GM12878 (cell line): ENCODE measurements around the gene CERT1. TPM values are rescaled to one million over a fixed set of nuclear protein-coding genes. Genes with fewer than 3 reads are reported as not detected.

Experiments
- ATAC-seq: fragments of 200-7000 bp; cut with Tn5 transposase; 3 replicates; pipeline ENCODE4 v1.9.1; 2020; ENCODE audit warnings: mild to moderate bottlenecking, moderate library complexity
- BruUV-seq: library from RNA; stranded (reverse); fragments of 400-500 nt; replicated peaks from 2 replicates; lab custom pipeline; 2021; lab: Mats Ljungman, UMichigan
- CTCF ChIA-PET: fragments of 300-600 bp; sonication (Branson Sonifier 250); formaldehyde crosslinking; extraction: SDS; loops from one replicate; lab custom pipeline; 2021; ENCODE audit warnings: inconsistent platforms; lab: Yijun Ruan, JAX
- POLR2A ChIA-PET: fragments of 350-600 bp; formaldehyde crosslinking; extraction: SDS; loops from one replicate; lab custom pipeline; 2021; ENCODE audit warnings: inconsistent platforms; lab: Charles Lee
- RAD21 ChIA-PET: fragments of 300-600 bp; sonication (Branson Sonifier 250); formaldehyde crosslinking; loops from one replicate; lab custom pipeline; 2023; ENCODE audit warnings: antibody characterized with exemption; ENCODE audit not compliant: unreplicated experiment; lab: Charles Lee
- SMC1A ChIA-PET: fragments of 300-600 bp; sonication (Branson Sonifier 250); formaldehyde crosslinking; loops from one replicate; lab custom pipeline; 2023; ENCODE audit not compliant: unreplicated experiment, uncharacterized antibody; lab: Charles Lee
- DNase-seq: peaks from one replicate; pipeline ENCODE4 v3.0.0-alpha.2; 2011; ENCODE audit warnings: low read depth, low spot score
- FAIRE-seq: peaks from 3 replicates; lab custom pipeline; 2011; peaks lifted over from hg19 to GRCh38; lab: Jason Lieb, UNC
- H2AFZ ChIP-seq: 2 replicates; pipeline ENCODE4 v1.6.0; 2011; ENCODE audit warnings: low read depth, low read length, control low read depth; ENCODE audit not compliant: control insufficient read depth
- H3K27ac ChIP-seq: 2 replicates; pipeline ENCODE4 v1.5.1; 2011; ENCODE audit warnings: control low read depth; ENCODE audit not compliant: control insufficient read depth, insufficient read depth
- H3K27me3 ChIP-seq, 2 experiments: replicated peaks in 1 of 2; 2 replicates each; pipeline versions ENCODE4 v1.6.0 to v1.6.1; 2011; ENCODE audit warnings: low read length in 1 of 2; ENCODE audit not compliant: control insufficient read depth in 2 of 2, insufficient read depth in 2 of 2
- H3K36me3 ChIP-seq, 2 experiments: 2 replicates each; pipeline ENCODE4 v1.5.1; 2011; ENCODE audit warnings: low read length in 1 of 2; ENCODE audit not compliant: control insufficient read depth in 2 of 2, insufficient read depth in 2 of 2
- H3K4me1 ChIP-seq: 2 replicates; pipeline ENCODE4 v1.6.1; 2011; ENCODE audit warnings: mild to moderate bottlenecking, low read length, moderate library complexity, mixed read lengths; ENCODE audit not compliant: control insufficient read depth, insufficient read depth
- H3K4me2 ChIP-seq: 2 replicates; pipeline ENCODE4 v1.6.0; 2011; ENCODE audit warnings: control low read depth; ENCODE audit not compliant: control insufficient read depth, insufficient read depth
- H3K4me3 ChIP-seq: fragments of 200-600 bp; sonication (generic); 2 replicates; pipeline ENCODE4 v1.5.1; 2016
- H3K79me2 ChIP-seq: 2 replicates; pipeline ENCODE4 v1.6.0; 2011; ENCODE audit warnings: low read length; ENCODE audit not compliant: control insufficient read depth, insufficient read depth
- H3K9ac ChIP-seq: 2 replicates; pipeline ENCODE4 v1.8.0; 2011; ENCODE audit warnings: low read length, control low read depth, mixed read lengths; ENCODE audit not compliant: control insufficient read depth, insufficient read depth
- H3K9me3 ChIP-seq: replicated peaks from 3 replicates; pipeline ENCODE4 v1.5.1; 2011; ENCODE audit warnings: mild to moderate bottlenecking, low read length; ENCODE audit not compliant: control insufficient read depth, insufficient read depth
- H4K20me1 ChIP-seq: 2 replicates; pipeline ENCODE4 v1.6.0; 2011; ENCODE audit not compliant: control insufficient read depth, insufficient read depth
- CBX3 ChIP-seq: fragments of 200-600 bp; sonication (generic); IDR thresholded peaks from 2 replicates; pipeline ENCODE4 v1.6.1; 2016; ENCODE audit warnings: low read depth, borderline replicate concordance
- CREB1 ChIP-seq: IDR thresholded peaks from 2 replicates; pipeline ENCODE4 v1.6.1; 2012; ENCODE audit warnings: low read depth, mild to moderate bottlenecking, inconsistent platforms
- EP300 ChIP-seq, 2 experiments: fragments of 150-350 bp in 1 of 2; IDR thresholded peaks; 2 replicates each; pipeline ENCODE4 v1.6.1; 2011 to 2012; ENCODE audit warnings: low read depth in 2 of 2, low read length in 2 of 2, borderline replicate concordance in 1 of 2, improper control_type of control experiment in 1 of 2, inconsistent platforms in 1 of 2; ENCODE audit not compliant: control insufficient read depth in 1 of 2
- FOXK2 ChIP-seq: fragments of 450-650 bp; IDR thresholded peaks from 2 replicates; pipeline ENCODE4 v1.6.1; 2017; ENCODE audit warnings: mild to moderate bottlenecking, moderate library complexity
- HDAC2 ChIP-seq: fragments of 200-600 bp; sonication (generic); IDR thresholded peaks from 2 replicates; pipeline ENCODE4 v1.6.1; 2017
- MTA3 ChIP-seq: IDR thresholded peaks from 2 replicates; pipeline ENCODE4 v1.6.1; 2012; ENCODE audit warnings: low read length, inconsistent platforms, borderline replicate concordance
- MYB ChIP-seq: fragments of 150-350 bp; IDR thresholded peaks from 2 replicates; pipeline ENCODE4 v1.6.1; 2014; ENCODE audit warnings: mild to moderate bottlenecking, low read depth, low read length, borderline replicate concordance
- NR2C2 ChIP-seq: IDR thresholded peaks from 2 replicates; pipeline ENCODE4 v1.6.1; 2011; ENCODE audit warnings: borderline replicate concordance, low read depth; ENCODE audit not compliant: control insufficient read depth, insufficient read length
- NRF1 ChIP-seq: conservative IDR thresholded peaks from 2 replicates; pipeline ENCODE4 v1.6.1; 2011; ENCODE audit warnings: mild to moderate bottlenecking, low read depth, low read length, improper control_type of control experiment
- SREBF1 ChIP-seq: IDR thresholded peaks from 2 replicates; pipeline ENCODE4 v1.6.1; 2012; ENCODE audit warnings: mild to moderate bottlenecking, low read length
- TARDBP ChIP-seq: IDR thresholded peaks from 2 replicates; pipeline ENCODE4 v1.6.1; 2016; ENCODE audit warnings: borderline replicate concordance
- TBL1XR1 ChIP-seq: IDR thresholded peaks from 2 replicates; pipeline ENCODE4 v1.6.1; 2012; ENCODE audit warnings: low read depth, low read length, improper control_type of control experiment
- WRNIP1 ChIP-seq: IDR thresholded peaks from 2 replicates; pipeline ENCODE4 v1.6.1; 2011; ENCODE audit warnings: low read depth, low read length, improper control_type of control experiment, borderline replicate concordance
- YBX1 ChIP-seq: fragments of 450-650 bp; IDR thresholded peaks from 2 replicates; pipeline ENCODE4 v1.6.1; 2016; ENCODE audit warnings: antibody characterized with exemption
- ZBTB11 ChIP-seq: fragments of 450-650 bp; formaldehyde crosslinking; IDR thresholded peaks from 2 replicates; pipeline ENCODE4 v1.5.0; 2022; ENCODE audit warnings: mild to moderate bottlenecking, missing genetic modification characterization
- WGBS: methylation state at CpG from one replicate; pipeline ENCODE4 v1.1.6; 2016; ENCODE audit warnings: low lambda C conversion rate; ENCODE audit not compliant: insufficient replicate concordance, insufficient coverage; ENCODE audit errors: missing lambda C conversion rate; 5-methylcytosine and 5-hydroxymethylcytosine counted together
- in situ Hi-C: fragments of 300-500 bp; cut with MboI; formaldehyde crosslinking; loops from 9 replicates; pipeline ENCODE4 v1.14.3; 2018; ENCODE audit warnings: mixed read lengths
- intact Hi-C: fragments of 100-400 bp; cut with micrococcal nuclease; formaldehyde crosslinking; loops from one replicate; pipeline ENCODE4 v1.14.2; 2022; ENCODE audit not compliant: unreplicated experiment
- polyA plus RNA-seq, 11 experiments: library from polyadenylated mRNA; depleted of rRNA in 4 of 11; unstranded in 6 of 11; stranded (reverse) in 5 of 11; fragments of >200 nt; fragmentation: Nextera tagmentation in 4 of 11; fragmentation: Illumina TruSeq in 1 of 11; extraction: Ambion mirVana in 4 of 11; extraction: Trizol in 1 of 11; gene quantifications; 1 replicate in 1 of 11; 2 replicates in 10 of 11; pipeline versions ENCODE4 v1.2.1 to v1.2.3, GENCODE V29; 2011 to 2016; ENCODE audit warnings: inconsistent platforms in 2 of 11, missing spikeins in 2 of 11, low read depth in 1 of 11
- total RNA-seq, 4 experiments: library from RNA; depleted of rRNA in 3 of 4; stranded (reverse); fragments of >200 nt in 3 of 4; fragmentation: Illumina TruSeq in 1 of 4; extraction: Trizol in 1 of 4; gene quantifications; 2 replicates each; pipeline versions ENCODE4 v1.2.1 to v1.2.3, GENCODE V29; 2013 to 2021
- TF ChIP-seq, protein P1 (sequence below): IDR thresholded peaks from 2 replicates; pipeline ENCODE4 v1.6.1; 2012; ENCODE audit warnings: low read depth, low read length, improper control_type of control experiment
- TF ChIP-seq, protein P2 (sequence below): fragments of 450-650 bp; IDR thresholded peaks from 2 replicates; pipeline ENCODE4 v1.6.1; 2016; ENCODE audit warnings: mild to moderate bottlenecking
- TF ChIP-seq, protein P3 (sequence below): fragments of 450-650 bp; IDR thresholded peaks from 2 replicates; pipeline ENCODE4 v1.6.1; 2017; ENCODE audit warnings: antibody characterized with exemption, mild to moderate bottlenecking, moderate library complexity

Gene CERT1
- total and polyA plus RNA-seq, 10 of the 15 experiments (the other 5 are each of a cell fraction or from before 2014, with no cell fraction given) = 7.7 to 36.7 (median 25.6) TPM

DNA sequence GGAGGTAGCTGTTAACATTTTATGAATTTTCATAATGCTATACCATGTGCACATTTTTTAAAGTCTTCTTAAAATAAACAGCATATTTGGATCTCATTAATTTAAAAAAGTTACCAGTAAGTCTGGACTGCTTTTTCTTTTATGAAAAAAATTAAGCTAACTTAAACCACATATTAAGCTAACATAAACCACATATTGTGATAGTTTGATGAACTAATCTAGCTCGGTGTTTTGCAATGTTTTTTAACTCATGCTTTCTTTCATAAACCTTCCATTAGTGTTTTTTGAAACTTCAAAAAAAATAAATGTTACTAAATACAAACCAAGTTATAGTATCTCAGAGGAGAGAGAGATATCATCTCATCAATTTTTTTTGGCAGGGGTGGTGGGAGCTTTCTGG lies 26.8 kb upstream of the CERT1 start:
- no peak overlapping the region for H3K9ac ChIP-seq
- no peaks in the 10 kb centered on the region for H3K27me3 ChIP-seq
- no peak for ATAC-seq
- ChIA-PET SMC1A (interaction anchor here (0.7 to 2.3 kb wide), 7 partner anchors 11 to 139 kb away, joined by 3 to 7 read pairs (median 4); no protein-coding TSS in a partner anchor), CTCF (interaction anchor here (0.6 to 0.9 kb wide), 3 partner anchors 10 to 107 kb away, joined by 3 read pairs; no protein-coding TSS in a partner anchor), POLR2A (interaction anchor here (1.1 kb wide), 1 partner anchor 29 kb away, joined by 3 read pairs; no protein-coding TSS in a partner anchor), RAD21 (interaction anchor here (1.2 to 2.3 kb wide), 3 partner anchors 21 to 38 kb away, joined by 3 to 7 read pairs (median 6); no protein-coding TSS in a partner anchor)
- peaks cover 13% of the 10 kb centered on the region for H3K9me3 ChIP-seq
- H3K36me3 ChIP-seq = peaks cover 0 to 6% of the 10 kb centered on the region in 2 experiments; a peak in 3 of 4 replicates
- BruUV-seq = no TSS peak
- H3K79me2 ChIP-seq = peaks cover 57% of the 10 kb centered on the region
- H4K20me1 ChIP-seq = no peaks in the 10 kb centered on the region
- in situ Hi-C loops = no loop called here
- no peak for FAIRE-seq
- no peak overlapping the region for H2AFZ ChIP-seq
- no peaks in the 10 kb centered on the region for H3K4me1 ChIP-seq
- intact Hi-C loops = no loop called here
- WGBS = 95% methylated on average over 1 of the region's 1 CpG
- no peak overlapping the region for H3K4me2 ChIP-seq
- no peak overlapping the region for H3K4me3 ChIP-seq
- no peak for DNase-seq
- no peak overlapping the region for H3K27ac ChIP-seq
- TF ChIP-seq CBX3 = no peak
- TF ChIP-seq TBL1XR1 = no peak
- TF ChIP-seq, protein P1, sequence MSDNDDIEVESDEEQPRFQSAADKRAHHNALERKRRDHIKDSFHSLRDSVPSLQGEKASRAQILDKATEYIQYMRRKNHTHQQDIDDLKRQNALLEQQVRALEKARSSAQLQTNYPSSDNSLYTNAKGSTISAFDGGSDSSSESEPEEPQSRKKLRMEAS = no peak
- no peak for TF ChIP-seq HDAC2
- TF ChIP-seq NR2C2 = no peak
- no peak for TF ChIP-seq TARDBP
- no peak for TF ChIP-seq CREB1
- TF ChIP-seq, protein P2, sequence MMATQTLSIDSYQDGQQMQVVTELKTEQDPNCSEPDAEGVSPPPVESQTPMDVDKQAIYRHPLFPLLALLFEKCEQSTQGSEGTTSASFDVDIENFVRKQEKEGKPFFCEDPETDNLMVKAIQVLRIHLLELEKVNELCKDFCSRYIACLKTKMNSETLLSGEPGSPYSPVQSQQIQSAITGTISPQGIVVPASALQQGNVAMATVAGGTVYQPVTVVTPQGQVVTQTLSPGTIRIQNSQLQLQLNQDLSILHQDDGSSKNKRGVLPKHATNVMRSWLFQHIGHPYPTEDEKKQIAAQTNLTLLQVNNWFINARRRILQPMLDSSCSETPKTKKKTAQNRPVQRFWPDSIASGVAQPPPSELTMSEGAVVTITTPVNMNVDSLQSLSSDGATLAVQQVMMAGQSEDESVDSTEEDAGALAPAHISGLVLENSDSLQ = no peak
- TF ChIP-seq SREBF1 = no peak
- TF ChIP-seq, protein P3, sequence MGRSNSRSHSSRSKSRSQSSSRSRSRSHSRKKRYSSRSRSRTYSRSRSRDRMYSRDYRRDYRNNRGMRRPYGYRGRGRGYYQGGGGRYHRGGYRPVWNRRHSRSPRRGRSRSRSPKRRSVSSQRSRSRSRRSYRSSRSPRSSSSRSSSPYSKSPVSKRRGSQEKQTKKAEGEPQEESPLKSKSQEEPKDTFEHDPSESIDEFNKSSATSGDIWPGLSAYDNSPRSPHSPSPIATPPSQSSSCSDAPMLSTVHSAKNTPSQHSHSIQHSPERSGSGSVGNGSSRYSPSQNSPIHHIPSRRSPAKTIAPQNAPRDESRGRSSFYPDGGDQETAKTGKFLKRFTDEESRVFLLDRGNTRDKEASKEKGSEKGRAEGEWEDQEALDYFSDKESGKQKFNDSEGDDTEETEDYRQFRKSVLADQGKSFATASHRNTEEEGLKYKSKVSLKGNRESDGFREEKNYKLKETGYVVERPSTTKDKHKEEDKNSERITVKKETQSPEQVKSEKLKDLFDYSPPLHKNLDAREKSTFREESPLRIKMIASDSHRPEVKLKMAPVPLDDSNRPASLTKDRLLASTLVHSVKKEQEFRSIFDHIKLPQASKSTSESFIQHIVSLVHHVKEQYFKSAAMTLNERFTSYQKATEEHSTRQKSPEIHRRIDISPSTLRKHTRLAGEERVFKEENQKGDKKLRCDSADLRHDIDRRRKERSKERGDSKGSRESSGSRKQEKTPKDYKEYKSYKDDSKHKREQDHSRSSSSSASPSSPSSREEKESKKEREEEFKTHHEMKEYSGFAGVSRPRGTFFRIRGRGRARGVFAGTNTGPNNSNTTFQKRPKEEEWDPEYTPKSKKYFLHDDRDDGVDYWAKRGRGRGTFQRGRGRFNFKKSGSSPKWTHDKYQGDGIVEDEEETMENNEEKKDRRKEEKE = no peak
- no peak for TF ChIP-seq YBX1
- TF ChIP-seq ZBTB11 (CRISPR knock-in tag) = no peak
- no peak for TF ChIP-seq MTA3
- no peak for TF ChIP-seq WRNIP1
- no peak for TF ChIP-seq EP300 (IDR thresholded peaks at IDR 0.05; ENCODE audit: borderline replicate concordance in 1 of 2, control insufficient read depth in 1 of 2, low read depth in 2 of 2, low read length in 2 of 2)
- TF ChIP-seq MYB = no peak
- no peak for TF ChIP-seq NRF1
- no peak for TF ChIP-seq FOXK2
